TTC549 (cell line): ENCODE data around the gene CD300LG.
"Not testable (repeated sequence)": the region's sequence is repeated elsewhere in the genome, so short reads cannot be mapped to it uniquely, and the experiment has no call there.

Experiments
- FAIRE-seq: peaks from 2 replicates; lab custom pipeline; 2012; peaks lifted over from hg19 to GRCh38; lab: Jason Lieb, UNC

Gene CD300LG

DNA sequence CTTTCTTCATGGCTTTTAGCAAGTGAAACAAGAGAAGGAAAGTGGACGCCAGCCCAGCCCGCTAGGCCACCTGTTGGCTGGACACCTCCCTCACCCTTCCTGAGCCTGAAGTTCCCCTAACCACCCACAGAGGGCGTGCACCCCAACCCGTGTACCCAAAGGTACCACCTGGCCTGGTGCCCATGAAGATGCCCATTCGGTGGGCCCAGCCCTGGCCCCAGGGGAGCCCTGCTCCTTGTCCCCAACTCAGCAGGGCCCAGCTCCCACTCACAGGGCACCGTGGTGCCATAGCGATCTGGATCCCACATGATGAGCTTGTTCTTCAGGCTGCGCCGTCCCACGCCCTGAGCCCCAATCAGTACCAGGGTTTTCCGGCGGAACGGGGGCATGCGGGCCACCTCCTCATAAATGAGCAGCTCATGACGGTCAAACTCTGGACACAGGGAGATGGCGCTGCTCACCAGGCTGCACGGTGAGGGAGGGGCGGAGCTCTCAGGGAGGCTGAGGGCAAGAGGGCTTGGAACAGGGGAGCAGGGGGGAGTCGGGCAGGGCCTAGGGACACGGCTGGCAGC, 33.5 kb downstream of the CD300LG start:
- no peak for FAIRE-seq

DNA sequence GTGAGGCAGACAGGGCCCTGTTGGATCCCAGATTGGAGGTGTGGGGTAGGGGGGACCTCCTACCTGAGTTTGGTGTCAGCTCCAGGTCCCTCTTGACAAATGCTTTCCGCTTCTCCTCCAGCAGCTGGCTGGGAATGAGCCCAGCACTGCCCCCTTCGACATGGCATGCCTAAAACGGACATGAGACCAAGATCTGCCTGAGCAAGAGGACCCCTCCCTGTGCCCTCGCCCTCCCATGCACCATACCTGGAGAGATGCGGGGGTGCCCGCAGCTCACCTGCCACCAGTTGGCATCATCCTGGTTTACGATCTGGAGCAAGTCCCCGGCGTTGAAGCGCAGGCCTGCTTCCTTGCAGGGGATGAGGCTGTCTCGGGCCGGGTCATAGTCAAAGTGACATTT, 34.2 kb downstream of the CD300LG start:
- no peak for FAIRE-seq

DNA sequence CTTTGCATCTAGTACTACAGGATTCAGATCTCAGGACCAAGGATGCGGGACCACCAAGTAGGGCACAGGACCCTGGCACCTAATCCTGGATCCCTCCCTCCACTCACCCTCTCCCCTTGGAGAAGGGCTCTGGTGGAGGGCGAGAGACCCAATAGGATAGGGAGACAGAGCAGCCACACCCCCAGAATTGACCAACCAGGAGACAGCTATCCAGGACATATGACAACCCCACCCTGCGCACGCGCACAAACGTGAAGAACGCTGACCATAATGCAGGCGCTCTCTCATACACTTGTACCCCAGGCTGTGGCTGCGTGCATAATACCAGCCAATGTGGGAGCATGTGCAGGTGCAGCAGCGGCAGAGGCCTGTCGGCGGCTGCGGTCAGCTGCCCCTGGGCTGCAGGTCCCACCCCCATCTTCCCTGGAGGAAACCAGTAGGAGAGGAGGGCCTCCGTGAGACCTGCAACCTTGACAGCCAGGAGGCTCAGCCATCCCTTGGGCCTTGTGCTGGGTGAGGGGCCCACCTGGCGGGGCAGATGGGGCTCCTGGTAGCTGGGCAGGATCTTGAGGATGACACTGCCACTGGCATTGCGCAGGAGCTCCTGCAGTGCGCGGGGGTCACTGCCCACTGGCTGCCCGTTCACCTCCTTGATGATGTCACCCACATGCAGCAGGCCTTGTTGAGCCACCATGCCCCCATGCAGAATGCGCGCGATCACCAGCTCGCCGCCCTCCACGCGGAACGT, 35.0 kb downstream of the CD300LG start:
- no peak for FAIRE-seq

DNA sequence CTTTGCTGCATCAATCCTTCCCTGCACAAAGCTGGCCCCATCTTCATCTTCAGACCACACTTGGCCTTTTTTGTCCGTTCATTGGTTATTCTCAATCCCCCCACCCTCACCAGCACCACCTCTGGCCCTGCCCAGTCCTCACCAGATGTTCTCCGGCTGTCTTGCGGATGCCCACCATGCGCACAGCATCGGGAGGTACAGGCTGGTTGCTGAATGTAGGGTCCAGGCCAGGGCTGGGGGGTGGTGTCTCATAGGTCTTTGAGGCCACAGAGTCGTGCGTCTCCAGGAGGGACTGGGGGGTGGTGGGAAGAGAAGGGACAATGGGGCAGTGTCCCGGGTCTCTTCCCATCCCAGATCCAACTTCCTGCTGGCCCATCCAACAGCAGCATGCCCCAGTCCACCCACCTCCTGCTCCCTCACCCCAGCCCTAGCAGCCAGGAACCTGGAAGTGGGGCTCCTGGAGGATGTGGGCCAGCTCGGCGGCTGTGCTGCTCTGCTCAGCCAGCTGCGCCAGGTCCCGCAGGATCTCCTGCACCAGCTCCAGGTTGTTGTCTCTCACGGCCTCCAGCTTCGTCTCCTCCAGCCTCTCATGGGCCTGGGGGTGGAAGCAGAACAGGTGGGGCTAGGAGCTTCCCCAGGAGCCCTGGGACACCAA, 35.9 kb downstream of the CD300LG start:
- FAIRE-seq = no peak

DNA sequence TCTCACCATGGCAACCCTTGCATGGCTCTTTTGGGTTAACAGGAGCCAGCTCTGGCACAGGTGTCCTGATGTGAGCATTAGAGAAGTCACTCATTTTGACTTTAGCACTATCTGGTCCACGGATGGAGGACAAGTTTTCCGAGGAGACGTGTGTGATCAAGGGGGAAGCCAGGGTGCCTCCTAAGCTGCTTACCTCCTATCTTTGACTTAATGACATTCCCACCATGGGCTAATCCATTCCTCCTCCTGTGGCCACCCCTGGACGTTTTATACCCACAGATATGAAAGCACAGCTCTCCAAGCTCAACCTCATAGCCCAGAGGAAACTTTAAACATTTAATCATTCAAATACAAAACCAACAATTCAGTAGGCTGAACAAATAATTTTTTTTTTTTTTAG, 41.6 kb downstream of the CD300LG start:
- no peak for FAIRE-seq

DNA sequence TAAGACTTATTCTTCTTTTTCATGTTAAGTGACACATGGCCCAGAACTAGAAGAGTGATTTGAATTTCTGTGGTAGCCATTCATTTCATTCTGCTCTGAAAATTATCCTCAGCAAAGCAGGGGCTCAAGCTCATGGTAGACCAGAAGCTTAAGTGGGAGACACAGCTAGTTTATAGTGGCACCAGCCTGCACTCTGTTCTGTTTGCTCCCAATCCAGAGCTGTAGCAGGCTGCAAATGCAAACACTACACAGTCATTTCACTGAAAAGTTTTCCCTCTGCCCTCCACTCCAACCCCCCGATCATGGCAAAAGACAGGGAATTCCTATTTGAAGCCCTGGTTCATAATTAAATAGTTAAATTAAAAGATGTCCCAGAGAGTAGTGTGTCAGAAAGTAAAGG, 43.3 kb downstream of the CD300LG start:
- no peak for FAIRE-seq

DNA sequence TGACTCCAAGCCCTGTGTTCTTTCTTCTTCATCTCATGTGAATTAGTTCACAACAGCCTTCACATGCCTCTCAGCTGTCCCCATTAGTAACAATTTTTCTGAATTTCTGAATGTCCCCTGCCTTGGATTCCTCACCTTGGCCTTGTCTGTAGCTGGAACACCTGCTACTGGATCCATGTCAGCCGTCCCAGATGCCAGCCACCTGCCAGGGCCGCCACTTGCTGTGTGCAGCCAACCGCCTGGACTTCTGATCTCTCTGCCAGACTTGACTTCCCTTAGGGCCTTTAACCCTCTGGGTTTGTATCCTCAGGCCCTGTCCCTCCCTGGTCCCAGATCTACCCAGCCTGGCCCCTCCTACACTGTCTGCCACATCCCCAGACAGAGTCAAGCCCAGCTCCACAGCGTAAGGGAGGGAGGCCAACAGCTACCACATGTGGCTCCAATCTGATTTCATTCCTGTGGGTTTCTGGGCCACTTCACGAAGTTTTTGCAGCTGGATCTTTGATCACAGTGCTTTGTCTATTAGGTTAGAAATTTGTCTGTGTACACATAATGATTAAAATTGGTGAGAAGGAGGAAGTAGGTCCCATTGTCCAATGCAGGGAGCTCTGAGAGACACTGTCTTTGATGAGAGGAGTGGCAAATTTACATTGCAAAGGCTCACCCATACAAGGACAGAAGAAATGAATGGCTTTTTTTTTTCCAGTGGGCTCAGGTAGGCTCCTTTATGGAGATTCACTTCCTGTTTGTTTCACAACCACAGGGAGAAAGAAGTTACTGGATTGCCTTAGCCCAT, 45.1 kb downstream of the CD300LG start:
- no peak for FAIRE-seq

DNA sequence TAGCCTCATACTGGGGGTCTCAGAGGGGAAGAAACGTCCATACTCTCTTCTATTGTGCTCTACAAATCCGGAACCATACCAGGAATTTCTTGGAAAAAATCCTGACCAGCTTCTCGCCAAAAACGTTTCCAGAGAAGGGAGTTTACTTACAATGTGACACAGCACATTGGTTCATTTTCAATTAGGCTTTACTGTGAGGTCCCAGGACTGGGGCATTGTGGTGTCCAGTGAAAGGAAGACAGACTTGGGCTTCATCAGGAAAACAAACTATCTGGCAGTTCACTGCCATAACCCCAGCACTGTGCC, 45.6 kb downstream of the CD300LG start:
- no peak for FAIRE-seq

DNA sequence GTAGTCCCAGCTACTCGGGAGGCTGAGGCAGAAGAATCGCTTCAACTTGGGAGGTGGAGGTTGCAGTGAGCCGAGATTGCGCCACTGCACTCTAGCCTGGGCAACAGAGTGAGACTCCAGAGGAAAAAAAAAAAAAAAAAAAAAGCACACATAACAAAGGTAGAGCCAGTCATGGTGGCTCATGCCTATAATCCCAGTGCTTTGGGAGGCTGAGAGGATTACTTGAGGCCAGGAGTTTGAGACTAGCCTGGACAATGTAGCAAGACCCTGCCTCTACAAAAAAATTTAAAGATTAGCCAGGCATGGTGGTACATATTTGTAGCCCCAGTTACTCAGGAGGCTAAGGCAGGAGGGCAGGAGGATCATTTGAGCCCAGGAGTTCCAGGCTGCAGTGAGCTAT, 47.5 kb downstream of the CD300LG start:
- FAIRE-seq = not testable (repeated sequence)

DNA sequence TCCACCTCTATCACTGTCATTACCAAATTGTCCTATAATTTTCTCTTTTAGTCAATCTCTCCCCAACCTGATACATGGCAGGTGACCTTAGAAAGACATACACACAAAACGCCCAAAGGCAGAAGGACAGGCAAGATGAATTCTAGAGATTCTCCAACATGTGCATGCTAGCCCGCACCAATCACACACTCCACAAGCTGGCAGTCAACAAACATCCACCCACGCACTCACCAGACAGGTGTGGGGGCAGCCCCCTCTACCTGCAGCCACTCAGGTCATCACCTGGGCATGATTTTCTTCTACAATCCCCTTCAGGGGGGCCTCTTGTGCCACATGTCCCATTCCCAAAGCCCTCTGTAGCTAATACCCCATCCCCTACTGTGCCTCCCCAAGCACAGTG, 50.9 kb downstream of the CD300LG start:
- no peak for FAIRE-seq

DNA sequence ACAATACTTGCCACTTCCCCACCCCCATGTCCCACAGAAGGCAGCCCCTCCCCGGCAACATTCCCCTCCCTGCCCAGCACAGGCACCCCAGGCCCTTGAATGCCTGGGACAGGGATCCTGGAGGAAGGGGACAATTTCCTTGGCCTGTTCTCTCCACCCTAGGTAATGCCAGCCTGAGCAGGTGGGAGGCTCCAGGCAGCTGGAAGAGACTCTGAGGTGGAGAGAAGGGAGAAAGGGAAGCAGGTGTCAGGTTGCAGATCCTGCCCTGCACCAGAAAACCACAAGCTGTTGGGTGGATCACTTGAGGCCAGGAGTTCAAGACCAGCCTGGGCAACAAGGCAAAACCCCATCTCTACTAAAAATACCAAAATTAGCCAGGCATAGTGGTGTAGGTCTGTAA, 51.5 kb downstream of the CD300LG start:
- no peak for FAIRE-seq

DNA sequence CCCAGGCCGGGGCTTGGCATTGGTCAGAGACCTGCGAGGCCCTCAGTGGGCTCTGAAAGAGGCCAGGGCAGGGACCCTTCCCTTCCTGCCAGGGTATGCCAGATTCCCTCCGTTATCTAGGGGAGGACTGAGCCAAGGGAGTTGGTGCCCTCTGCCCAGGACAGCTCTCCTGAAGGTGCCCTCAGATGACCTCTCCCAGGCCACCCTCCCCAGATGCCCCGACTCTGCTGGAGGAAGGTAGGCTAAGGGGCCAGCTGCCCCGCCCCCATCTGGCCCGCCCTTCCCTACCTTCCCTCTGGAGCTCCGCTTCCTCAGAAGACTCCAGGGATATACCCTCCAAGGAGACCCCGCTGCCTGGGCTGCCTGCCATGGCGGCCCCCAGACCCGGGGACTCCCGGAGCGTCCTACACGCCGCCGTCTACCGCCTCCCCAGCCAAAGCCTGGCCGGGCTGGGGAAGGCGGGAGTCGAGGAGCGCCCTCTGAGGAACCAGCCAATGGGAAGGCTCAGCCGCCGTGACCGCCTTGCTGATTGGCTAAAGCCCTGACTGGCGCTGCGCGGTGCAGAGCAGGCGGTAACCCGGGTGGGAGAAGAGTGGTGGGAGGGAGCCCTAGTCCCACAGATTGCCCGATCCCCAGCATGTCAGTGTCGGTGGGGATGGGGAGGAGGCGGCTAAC, 53.3 kb downstream of the CD300LG start:
- no peak for FAIRE-seq

DNA sequence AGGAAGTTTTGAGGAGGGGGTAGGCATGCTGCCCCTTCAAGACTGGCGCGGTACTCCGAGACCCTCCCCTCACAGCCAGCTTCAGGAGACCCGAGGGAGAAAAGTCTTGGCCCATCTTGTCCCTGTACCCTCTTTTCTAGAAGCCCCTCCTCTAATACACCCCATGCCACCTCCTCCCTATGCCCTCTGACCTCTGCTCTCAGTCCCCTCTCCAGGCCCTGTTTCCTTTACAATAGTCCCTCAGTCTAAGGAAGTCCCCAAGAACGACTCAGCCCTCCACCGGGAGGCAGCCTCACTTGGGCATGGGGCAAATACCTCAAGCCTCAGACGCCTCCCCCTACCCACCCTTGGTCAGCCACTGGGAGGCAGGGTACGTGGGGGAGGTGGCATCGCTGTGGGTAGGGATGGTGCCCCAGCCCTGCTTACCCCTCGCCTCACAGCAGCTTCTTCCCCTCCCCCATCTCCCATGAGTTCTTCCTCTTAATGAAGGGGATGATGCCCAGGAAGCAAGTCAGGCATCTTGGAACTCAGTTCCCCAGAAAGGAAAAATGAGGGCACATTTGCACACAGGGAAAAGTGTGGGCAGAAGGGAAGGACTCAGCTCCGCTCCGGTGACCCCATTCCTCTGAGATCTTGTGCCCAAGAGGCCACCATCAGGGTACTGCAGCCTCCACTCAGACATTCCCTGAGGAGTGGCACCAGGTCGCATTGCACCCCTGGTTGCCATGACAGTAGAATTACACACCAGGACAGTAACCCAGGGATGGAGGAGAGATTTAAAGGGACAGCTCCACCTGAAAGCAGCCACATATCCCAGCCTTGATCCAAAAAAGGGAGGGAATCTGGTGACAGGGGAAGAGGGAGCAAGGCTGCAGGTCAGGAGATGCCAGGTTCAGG, 54.1 kb downstream of the CD300LG start:
- no peak for FAIRE-seq

DNA sequence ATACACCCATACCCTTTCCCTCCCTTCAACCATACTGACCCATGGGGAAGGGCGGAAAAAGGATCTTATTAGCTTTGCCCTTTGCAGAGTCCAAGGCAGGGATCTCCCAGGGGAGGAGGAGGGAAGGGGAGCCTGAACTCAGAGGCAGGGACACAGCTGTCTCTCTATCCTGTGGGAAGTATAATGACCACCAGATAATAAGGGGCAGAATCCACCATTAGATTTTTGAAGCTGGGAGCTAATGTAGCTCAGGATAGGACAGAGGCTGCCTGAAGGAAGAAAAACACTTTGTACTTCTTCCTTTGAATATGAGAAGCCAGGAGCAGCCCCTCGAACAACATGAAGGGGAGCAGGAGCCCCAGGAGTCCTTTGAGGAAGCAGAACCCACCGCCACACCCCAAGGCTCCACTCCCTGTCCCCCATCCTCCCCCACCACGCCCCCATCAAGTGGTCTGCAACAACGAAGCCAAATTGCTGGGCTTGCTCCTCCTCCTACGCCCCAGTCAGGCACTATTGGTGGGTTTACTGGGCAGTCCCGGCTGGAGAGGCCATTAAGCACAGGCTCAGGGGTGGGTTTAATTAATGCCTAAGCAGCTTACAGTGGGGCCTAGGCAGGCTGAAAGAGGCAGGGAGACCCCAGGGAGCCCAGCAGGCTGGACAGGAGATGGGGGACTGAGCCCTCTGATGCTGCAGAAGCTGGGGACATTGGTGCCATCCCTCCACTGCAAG, 55.0 kb downstream of the CD300LG start:
- FAIRE-seq = no peak

DNA sequence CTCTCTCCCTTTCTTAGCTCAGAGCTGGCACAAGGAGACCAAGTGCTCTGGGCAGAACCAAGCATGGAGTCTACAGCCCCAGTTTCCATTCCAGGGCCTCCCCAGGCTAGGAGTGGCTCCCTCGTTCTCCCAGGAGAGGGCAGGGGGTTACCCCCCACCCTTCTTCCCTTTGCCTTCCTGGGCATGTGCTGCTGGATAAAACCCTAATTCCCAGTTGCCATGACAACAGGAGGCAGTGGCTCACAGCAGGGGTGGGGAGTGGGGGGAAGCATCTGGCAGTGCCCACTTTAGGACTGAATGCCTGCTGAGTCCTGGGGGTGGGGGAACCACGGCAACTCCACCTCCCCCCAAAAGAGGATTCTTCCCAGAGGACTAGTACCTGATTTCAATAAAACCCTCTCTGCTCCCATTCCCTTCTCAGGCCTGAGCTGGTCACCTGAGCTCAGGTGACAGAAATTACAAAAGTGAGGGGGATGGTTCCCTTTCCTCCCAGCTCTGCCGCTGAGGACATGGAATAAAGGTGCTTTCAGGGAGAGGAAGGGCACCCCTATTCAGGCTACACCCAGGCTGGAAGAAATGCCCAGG, 58.5 kb downstream of the CD300LG start:
- FAIRE-seq = no peak

DNA sequence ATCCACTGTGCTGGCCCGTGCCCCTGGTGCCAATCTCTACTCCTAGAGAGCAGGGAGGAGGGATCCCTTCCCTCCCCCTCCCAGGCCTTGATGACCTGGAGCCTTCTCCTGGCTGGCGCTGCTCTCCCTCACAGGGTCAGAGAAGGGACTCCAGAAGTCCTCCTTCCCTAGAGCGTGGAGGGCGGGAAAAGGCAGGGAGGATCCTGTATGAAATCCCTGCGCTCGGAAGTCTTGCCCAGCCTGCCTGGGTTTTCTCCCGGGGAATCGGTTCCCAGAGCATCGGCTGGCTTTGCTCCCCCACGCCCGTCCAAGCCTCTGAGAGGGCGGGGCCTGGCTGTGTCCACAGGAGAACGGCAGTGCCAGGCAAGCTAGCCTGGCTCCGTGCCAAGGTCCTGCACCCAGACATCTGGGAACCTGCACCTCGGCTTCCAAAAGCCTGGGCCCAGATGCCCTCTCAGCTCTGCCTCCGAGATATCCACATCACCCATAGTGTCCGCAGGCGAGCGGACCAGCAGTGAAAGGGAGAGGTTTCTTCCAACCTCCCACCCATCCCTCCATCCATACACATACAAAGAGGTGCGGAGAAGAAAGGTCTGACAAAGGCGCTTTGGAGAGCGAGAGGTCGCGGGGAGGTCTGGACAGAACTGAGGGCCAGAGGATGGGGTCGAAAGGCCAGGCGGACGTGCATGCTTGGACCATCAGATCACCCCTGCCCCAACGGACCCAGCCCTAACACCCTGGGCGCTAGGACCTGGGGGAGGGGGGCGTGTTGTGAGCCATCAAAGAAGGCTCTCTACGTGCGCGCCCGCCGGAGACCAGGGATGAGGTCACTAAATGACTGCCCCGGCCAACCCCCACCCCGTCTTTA, 59.2 kb downstream of the CD300LG start:
- FAIRE-seq = no peak

DNA sequence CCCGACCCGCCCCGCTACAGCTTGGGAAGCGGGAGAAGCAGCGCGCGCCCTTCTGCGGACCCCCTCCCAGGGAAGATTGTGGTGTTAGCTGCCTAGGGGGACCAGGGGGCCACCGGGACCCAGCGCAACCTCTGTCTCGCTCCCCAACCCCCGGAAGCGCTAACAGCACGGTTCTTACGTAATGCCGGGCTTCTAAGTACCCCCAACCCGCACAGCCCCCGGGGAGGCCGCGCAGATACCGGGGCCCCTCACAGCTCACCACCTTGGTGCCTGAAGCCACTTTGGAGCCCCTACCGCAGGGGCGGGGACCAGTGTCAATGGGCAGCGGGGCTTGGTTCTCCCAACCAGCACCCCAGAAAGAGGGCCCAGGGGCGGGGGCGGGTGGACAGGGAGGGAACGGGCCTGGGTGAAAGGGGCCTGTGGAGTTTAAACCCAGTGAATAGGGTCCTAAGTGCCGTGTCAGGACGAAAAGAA, 60.0 kb downstream of the CD300LG start:
- no peak for FAIRE-seq

DNA sequence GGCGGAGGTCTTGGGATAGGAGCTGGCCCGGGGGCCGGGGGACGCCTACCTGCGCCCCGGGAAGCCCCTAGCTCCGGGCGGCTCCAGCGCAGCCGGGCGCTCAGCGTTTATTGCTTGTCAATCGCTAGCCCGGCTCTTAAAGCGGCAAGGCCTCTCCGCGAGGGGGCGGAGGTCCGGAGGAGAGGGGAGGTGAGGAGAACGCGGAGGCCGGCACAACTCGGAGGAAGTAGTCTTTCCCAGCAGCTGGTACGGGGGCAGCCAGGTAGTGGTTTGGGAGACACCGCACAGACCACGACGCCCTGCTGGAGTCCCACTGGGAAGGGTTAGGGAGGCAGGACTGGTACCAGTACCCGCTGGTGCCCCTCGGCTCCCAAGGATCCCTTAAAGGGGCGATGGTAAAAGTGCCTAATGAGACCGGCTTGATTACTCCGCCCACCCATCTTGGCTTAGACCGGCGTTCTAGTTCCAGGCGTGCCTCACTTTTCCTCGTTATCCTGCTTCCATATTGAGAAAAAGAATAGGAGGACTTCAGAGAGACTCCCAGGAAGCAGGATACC, 60.5 kb downstream of the CD300LG start, which contains the start of gene MPP2:
MPP2 (minus strand) TSS at position 112 of the 557 bp plus-strand sequence. CDS start 3,076 bp downstream, outside the sequence.
- FAIRE-seq = no peak
